Lower leg skin (tissue), 4 donors: ENCODE measurements around the gene CEMP1. TPM values are rescaled to one million over a fixed set of nuclear protein-coding genes. Genes with fewer than 3 reads are reported as not detected.
A peak's percentile ranks its signal among the peaks of the same experiment; 100 is the strongest.

Source experiments
- DNase-seq, 2 donors: peaks; one replicate each; pipeline ENCODE4 v3.0.0-alpha.2; 2019; ENCODE audit warnings: low spot score in 2 of 2
- H3K4me3 ChIP-seq: fragments of 200-600 bp; sonication (generic); 2 replicates; pipeline ENCODE4 v1.5.1; 2017; ENCODE audit warnings: mild to moderate bottlenecking, low read depth; ENCODE audit not compliant: poor library complexity, severe bottlenecking
- POLR2A ChIP-seq, 2 donors: fragments of 450-650 bp; IDR thresholded peaks; one replicate each; pipeline ENCODE4 v1.6.1; 2016 to 2017; ENCODE audit warnings: antibody characterized with exemption in 2 of 2, mild to moderate bottlenecking in 1 of 2, moderate library complexity in 1 of 2
- WGBS, 2 donors: methylation state at CpG; one replicate each; pipeline ENCODE4 v1.1.5; 2018; 5-methylcytosine and 5-hydroxymethylcytosine counted together
- intact Hi-C: fragments of 100-400 bp; cut with DNase I; formaldehyde crosslinking; loops from one replicate; pipeline ENCODE4 v1.15.0; 2023; ENCODE audit warnings: low total_unique reads
- total RNA-seq, 4 donors: library from RNA; depleted of rRNA; stranded (reverse); fragments of >200 nt; gene quantifications; one replicate each; pipeline ENCODE4 v1.1.0, GENCODE V29; 2016
- TF ChIP-seq, protein P1 (sequence below), 3 donors: fragments of 450-650 bp; IDR thresholded peaks; one replicate each; pipeline ENCODE4 v1.5.1; 2016; ENCODE audit warnings: antibody characterized with exemption in 3 of 3, mild to moderate bottlenecking in 3 of 3, moderate library complexity in 2 of 3

The CEMP1 gene
- total RNA-seq, 4 donors from 2014 or later: 0.17 to 5.9 (median 0.83) TPM

DNA sequence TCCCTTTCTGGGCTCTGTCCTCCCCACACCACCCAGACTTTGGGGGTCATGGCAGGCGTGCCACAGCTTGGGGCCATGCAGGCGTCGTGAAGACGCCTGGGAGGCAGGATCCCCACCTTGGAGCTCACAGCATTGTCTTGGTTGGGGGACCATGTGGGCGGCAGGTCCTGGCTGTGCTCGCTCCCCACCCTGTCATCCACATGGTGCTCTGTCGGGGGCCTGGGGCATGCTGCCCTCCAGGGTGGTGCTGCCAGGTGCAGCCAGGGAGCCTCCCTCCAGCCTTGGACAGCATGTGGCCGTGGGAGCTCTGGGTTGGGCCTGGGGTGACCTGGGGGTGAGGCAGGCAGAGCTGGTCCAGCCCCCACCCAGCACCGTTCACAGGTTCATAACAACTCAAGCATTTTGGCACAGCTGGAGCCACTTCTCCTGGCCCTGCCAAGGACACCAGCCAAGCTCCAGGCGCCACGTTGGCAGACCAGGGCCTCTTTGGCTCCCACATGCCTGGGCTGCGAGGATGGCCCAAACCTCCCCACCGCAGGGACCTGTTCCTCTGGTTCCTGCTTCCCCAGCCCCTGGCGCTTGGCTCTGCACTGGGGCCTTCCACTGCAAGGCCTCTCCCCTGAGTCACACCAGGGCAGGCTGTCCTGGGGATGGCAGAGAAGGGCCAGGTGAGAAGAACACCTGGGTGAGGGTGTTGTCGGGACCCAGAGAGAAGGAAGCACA is 32.5 kb downstream of the CEMP1 start:
- H3K4me3 ChIP-seq: no peak overlapping the region
- intact Hi-C loops: no loop called here
- WGBS, 2 donors: 46 to 59% methylated on average over 12 to 14 of the region's 15 CpGs
- no peak for TF ChIP-seq POLR2A (IDR thresholded peaks at IDR 0.05)
- TF ChIP-seq, protein P1, sequence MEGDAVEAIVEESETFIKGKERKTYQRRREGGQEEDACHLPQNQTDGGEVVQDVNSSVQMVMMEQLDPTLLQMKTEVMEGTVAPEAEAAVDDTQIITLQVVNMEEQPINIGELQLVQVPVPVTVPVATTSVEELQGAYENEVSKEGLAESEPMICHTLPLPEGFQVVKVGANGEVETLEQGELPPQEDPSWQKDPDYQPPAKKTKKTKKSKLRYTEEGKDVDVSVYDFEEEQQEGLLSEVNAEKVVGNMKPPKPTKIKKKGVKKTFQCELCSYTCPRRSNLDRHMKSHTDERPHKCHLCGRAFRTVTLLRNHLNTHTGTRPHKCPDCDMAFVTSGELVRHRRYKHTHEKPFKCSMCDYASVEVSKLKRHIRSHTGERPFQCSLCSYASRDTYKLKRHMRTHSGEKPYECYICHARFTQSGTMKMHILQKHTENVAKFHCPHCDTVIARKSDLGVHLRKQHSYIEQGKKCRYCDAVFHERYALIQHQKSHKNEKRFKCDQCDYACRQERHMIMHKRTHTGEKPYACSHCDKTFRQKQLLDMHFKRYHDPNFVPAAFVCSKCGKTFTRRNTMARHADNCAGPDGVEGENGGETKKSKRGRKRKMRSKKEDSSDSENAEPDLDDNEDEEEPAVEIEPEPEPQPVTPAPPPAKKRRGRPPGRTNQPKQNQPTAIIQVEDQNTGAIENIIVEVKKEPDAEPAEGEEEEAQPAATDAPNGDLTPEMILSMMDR (IDR thresholded peaks at IDR 0.05): no peak
- peak in 1 of 2 donors; percentile 90 for DNase-seq

DNA sequence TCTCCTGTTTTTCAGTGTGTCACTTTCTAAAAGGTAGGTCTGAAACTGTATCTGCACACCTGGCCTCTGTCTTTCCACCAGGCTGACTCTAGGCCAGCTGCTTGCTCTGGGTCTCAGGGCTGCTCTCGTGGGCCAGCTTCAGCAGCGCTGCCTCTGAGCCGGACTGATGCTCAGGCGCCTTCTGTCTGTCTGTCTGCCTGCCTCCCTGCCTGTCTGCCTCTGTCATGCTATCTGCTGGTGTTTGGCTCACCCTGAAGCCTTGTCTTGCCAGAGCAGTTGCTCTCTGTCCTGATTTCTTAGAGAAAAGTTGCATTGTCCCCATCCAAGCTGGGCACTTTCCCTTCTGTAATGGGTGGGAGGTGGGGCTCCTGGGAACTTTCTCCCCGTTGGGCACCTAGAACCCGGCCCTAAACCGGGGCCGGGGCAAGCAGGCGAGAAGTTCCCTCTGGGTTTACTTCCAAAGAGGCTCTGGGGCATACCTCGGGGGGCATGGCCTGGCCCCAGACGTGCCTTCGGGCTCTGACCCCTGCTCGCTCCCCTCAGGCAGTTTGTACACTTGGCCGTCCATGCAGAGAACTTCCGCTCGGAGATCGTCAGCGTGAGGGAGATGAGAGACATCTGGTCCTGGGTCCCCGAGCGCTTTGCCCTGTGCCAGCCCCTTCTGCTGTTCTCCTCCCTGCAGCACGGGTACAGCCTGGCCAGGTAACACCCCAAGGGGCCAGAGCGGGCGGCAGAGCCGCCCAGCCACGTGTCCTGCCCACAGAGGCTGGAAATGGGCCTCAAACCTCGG is 33.3 kb downstream of the CEMP1 start:
- WGBS, 2 donors: 56 to 62% methylated on average over 17 to 24 of the region's 26 CpGs
- no peak overlapping the region for H3K4me3 ChIP-seq
- intact Hi-C loops: no loop called here
- no peak for DNase-seq
- TF ChIP-seq, protein P1 (IDR thresholded peaks at IDR 0.05): no peak
- no peak for TF ChIP-seq POLR2A (IDR thresholded peaks at IDR 0.05)

DNA sequence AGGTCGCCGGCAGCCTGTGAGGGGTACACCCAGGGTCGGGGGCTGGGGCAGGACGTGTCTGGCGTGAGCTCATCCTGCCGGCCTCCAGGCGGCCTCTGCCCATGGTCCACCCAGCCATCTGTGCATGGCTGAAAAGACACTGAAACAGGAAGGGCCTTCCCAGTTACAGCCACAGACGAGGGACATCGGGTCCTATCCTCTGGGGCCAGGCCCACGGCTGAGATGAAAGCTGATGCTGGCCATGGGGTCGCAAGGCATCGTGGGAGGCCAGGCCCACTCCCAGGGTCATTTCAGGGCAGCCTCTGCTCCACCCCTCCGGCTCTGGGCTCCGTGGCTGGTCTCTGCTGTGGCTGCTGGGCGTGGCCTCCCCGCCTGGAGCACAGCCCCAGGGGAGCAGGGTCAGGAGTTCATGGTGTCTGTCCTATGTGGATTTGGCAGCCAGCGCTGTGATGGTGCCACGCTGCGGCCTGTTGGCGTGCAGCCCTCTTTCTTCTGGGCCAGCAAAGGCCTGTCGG is 34.0 kb downstream of the CEMP1 start:
- H3K4me3 ChIP-seq: no peak overlapping the region
- 42 to 47% methylated on average over 18 to 21 of the region's 21 CpGs for WGBS, 2 donors
- no peak for DNase-seq
- intact Hi-C loops: no loop called here
- TF ChIP-seq, protein P1 (IDR thresholded peaks at IDR 0.05): no peak
- TF ChIP-seq POLR2A (IDR thresholded peaks at IDR 0.05): no peak

- TF ChIP-seq, protein P1 (IDR thresholded peaks at IDR 0.05): no peak
- TF ChIP-seq POLR2A (IDR thresholded peaks at IDR 0.05): no peak
- no peak overlapping the region for H3K4me3 ChIP-seq
- intact Hi-C loops: no loop called here
- DNase-seq: no peak
- WGBS, 2 donors: 76 to 85% methylated on average over 59 to 60 of the region's 62 CpGs
These were observed 34.7 kb downstream of the CEMP1 start for GRCh38 chr16:2496223-2497115.

DNA sequence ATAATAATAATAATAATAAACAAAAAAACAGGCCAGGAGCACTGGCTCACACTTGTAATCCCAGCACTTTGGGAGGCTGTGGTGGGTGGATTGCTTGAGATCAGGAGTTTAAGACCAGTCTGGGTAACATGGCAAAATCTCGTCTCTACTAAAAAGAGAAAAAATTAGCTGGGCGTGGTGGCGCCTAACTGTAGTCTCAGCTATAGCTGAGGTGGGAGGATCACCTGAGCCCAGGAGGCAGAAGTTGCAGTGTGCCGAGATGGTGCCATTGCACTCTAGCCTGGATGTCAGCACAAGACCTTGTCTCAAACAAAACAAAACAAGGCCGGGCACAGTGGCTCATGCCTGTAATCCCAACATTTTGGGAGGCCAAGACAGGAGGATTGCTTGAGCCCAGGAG is 36.2 kb downstream of the CEMP1 start:
- WGBS, 2 donors: 85 to 92% methylated on average over 5 of the region's 5 CpGs
- DNase-seq: no peak
- TF ChIP-seq POLR2A (IDR thresholded peaks at IDR 0.05): no peak
- TF ChIP-seq, protein P1 (IDR thresholded peaks at IDR 0.05): no peak
- intact Hi-C loops: no loop called here
- no peak overlapping the region for H3K4me3 ChIP-seq
